ENCODE results near the gene RFX8.

The RFX8 gene

GRCh38 chr2:101361522-101361921, 113.4 kb downstream of the RFX8 start:
- no peak for TF ChIP-seq CTCF (IDR thresholded peaks at IDR 0.05; ENCODE audit: insufficient read depth, low read depth, low read length, missing control alignments)
- DNase-seq (ENCODE audit: low read depth), result no peak
- no peak overlapping the region for H3K4me3 ChIP-seq (ENCODE audit: low read length)

DNA sequence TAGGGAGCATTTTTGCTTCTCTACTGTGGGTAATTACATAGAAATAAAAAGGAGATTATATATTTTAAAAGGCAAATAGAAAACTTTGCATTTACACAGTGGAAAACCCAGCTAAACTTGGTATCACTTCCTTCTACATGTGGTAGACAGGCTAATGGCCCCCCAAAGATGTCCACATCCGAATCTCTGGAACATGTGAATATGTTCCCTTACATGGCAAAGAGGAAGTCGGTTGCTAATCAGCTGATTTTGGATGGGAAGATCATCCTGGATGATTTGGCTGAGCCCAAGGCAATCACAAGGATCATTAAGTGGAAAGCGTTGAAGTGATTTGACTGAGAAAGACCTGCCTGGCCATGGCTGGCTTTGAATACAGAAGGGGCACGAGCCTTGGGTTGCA, 113.8 kb downstream of the RFX8 start:
- H3K4me3 ChIP-seq (ENCODE audit: low read length), result no peak overlapping the region
- no peak for TF ChIP-seq CTCF (IDR thresholded peaks at IDR 0.05; ENCODE audit: insufficient read depth, low read depth, low read length, missing control alignments)

GRCh38 chr2:101360232-101360631, 114.7 kb downstream of the RFX8 start:
- DNase-seq (ENCODE audit: low read depth), result peak; percentile 87
- H3K4me3 ChIP-seq (ENCODE audit: low read length), result no peak overlapping the region
- TF ChIP-seq CTCF (IDR thresholded peaks at IDR 0.05; ENCODE audit: insufficient read depth, low read depth, low read length, missing control alignments), result no peak

More for the DNA sequence above, 113.8 kb downstream of the RFX8 start:
- DNase-seq (ENCODE audit: low read depth), result no peak

DNA sequence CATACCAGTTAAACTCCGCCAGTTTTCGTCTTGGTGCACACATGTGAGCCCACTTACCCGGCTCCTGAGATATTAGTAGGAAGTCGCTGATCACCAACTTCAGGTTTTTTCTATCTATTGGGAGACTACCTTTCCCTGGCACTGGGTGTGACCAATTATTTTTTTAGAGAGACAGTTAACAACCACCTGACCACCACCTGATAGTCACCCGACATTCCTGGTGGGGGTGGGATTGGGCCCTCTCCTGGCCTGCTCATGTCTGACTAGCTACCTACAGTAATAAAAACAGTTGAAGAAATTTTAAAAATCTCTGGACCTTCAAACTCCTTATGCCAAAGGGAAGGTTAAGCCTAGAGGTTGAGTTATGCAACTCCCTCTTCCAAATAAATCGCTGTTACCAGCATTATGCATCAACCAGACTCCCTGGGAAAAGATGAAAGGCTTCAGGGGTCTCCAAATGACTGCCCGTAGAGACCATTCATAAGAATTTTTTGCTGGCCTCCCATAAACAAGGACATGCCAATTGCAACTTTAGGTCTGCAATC, 115.4 kb downstream of the RFX8 start:
- no peak for TF ChIP-seq CTCF (IDR thresholded peaks at IDR 0.05; ENCODE audit: insufficient read depth, low read depth, low read length, missing control alignments)
- H3K4me3 ChIP-seq (ENCODE audit: low read length), result no peak overlapping the region
- DNase-seq (ENCODE audit: low read depth), result no peak

DNA sequence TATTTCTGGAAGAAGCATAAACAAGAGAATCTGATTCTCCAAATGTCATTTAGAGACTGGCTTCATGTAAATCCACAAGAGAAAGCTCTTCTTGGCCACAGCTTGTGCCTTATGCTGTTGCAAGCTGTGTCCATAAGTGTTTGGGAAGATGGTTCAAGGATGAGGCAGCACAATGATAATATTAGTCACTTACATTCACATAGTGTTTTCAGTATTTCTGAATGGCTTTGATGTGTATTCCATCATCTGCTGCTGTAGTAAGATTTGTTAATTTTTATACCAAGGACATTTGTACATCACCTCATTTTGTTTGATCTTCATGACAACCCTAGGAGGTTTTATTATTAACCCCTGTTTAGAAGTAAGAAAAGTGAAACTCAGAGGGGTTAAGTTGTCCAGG, 117.5 kb downstream of the RFX8 start:
- DNase-seq (ENCODE audit: low read depth), result no peak
- H3K4me3 ChIP-seq (ENCODE audit: low read length), result no peak overlapping the region
- TF ChIP-seq CTCF (IDR thresholded peaks at IDR 0.05; ENCODE audit: insufficient read depth, low read depth, low read length, missing control alignments), result no peak

DNA sequence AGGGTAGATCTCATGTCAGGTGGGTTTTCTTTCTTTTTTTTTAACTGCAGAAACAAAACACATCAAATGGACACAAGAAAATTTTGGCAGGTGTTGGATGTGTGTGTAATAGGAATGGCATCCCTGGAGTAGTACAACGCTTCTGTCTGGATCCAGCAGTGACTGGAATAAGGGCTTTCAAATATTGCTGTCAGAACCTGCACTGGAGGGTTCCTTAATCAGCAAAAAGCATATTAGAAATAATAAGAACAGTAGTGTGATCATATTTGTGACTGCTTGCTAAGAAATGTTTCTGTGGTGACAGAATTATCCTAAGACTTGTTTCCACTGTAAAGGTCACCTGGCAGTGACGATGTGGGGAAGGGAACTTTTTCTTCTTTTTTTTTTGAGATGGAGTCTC, 118.4 kb downstream of the RFX8 start:
- DNase-seq (ENCODE audit: low read depth), result peak; percentile 48
- no peak overlapping the region for H3K4me3 ChIP-seq (ENCODE audit: low read length)
- no peak for TF ChIP-seq CTCF (IDR thresholded peaks at IDR 0.05; ENCODE audit: insufficient read depth, low read depth, low read length, missing control alignments)

GRCh38 chr2:101356055-101356454, 118.9 kb downstream of the RFX8 start:
- no peak overlapping the region for H3K4me3 ChIP-seq (ENCODE audit: low read length)
- no peak for DNase-seq (ENCODE audit: low read depth)
- no peak for TF ChIP-seq CTCF (IDR thresholded peaks at IDR 0.05; ENCODE audit: insufficient read depth, low read depth, low read length, missing control alignments)

Measured in epithelial cell of esophagus (primary cell).